Limb (tissue), 2 donors: Measurements from ENCODE around the gene CCNI.
"Not testable (repeated sequence)": the region's sequence is repeated elsewhere in the genome, so short reads cannot be mapped to it uniquely, and the experiment has no call there.

Source experiments
- DNase-seq, 2 donors: peaks; one replicate each; pipeline ENCODE4 v3.0.0-alpha.2; 2016; ENCODE audit errors: extremely low spot score in 2 of 2

CCNI gene

DNA sequence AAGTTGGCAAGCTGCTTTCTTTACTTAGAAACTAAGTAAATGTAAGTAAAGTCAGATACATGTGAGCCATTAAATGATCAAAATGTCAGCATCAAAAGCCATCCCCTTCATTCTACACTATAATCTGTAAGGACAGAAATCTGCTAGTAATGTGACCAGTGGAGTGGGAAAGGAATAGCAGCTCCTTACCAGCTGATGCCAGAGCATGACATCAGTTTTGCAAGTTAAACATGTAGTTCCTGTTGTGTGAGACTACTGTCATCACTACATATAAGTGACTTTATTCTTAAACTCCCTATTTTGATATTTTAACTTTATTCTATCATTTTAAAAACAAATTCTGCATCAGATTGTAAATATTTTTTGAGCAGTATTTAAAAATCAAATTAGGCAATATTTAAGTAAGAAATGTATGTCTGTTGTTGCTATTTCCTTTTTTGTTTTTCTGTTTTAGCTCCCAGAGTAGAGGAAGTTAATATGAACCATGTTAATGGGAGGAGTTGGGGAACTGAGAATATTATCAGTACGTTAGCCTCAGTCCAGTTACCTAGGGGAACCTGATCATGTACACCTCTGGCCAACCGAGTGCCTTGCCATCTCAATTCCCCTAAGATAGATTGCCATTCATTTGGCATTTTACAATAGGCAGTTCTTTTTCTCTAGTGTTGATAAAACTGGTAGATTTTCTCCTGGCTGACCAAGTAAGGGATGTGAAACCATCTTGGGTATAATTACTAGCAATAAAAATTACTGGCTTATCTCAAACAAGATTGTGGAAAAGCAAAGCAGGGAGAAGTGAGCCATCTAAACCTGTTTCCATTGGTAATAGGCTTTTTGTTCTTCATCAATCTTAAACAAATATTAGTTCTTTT lies 34.7 kb downstream of the CCNI start:
- no peak for DNase-seq

DNA sequence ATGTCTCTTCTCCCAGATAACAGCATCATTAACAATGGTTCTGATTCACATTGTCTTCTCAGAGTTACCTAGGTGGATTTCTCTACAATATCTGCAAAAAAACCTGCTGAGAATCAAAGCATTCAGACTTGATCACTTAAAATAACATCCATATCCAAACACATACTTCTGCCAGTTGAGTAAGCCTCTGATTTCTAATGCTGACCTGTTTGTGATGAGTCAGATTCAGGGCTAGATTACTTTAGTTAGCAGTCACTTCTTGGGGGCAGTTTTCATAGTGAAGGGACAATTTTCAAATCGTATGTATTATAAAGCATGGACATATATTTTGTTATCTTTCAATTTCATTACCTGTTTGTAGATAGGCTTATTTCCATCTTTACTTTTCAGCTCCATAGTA lies 35.5 kb downstream of the CCNI start:
- no peak for DNase-seq

DNA sequence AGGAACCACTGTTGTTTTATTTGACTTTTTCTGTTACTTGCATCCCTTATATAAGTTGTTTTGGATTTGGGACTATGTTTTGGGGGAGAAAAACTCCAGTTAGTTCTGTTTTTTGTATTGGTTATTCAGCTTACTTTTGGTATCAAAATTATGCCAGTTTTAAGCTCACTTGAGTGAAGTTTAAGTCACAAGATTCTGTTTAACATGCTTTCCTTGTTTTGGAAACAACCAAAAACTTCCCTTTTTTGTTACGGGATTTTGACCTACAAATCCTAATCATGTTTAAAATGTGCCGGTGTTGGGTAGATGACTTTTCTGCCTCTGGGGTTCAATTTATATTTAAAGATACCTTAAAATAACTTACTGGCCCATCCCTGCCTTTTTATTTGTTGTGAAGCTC lies 36.0 kb downstream of the CCNI start:
- DNase-seq: no peak

DNA sequence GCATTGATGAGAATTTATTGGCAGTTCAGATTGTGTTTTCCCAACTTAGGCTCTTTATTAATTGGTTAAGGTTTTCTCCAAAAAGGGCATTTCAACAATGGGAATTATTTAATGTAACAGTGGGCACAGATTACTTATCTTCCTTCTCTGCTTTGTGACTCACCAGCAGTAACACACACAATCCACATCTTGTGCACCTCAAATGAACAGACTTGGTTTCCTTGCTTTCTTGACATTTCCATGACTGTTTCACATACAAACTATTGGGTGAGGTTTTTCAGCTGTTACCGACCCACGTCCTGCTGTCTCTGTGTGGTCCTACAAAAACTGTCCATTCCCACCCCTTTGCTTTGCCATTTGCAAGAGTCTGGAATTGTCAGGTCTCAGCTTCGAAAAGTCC lies 38.1 kb downstream of the CCNI start:
- no peak for DNase-seq

DNA sequence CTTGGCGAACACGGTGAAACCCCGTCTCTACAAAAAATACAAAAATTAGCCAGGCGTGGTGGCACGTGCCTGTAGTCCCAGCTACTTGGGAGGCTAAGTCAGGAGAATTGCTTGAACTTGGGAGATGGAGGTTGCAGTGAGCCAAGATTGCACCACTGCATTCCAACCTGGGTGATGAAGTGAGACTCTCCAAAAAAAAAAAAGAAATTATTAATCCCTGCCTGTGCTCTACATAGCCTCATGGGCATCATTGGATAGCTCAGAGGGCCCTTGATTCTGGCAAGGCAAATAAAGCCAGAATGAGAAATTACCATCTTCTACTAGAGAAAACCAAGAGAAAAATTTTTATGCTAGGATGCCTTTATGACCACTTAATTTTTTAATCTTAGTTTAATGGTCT lies 38.6 kb downstream of the CCNI start:
- not testable (repeated sequence) for DNase-seq

DNA sequence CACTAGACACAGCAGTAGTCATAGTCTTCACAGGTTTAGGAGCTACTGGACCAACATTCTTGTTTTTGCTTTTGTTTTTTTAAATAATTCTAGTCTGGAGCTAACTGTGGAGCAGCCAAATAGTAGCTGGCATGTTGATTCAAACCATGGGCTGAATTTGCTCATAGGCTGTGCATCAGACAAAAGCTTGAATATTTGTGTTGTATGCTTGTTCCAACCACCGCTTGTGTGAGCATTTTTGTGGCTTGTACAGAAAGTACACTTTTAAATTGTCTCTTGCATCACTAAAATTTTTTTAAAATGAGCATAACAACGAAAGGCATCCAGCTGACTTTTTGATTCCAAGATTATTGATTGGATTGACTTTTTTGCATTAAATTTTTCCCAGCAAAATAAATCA lies 39.6 kb downstream of the CCNI start:
- no peak for DNase-seq

DNA sequence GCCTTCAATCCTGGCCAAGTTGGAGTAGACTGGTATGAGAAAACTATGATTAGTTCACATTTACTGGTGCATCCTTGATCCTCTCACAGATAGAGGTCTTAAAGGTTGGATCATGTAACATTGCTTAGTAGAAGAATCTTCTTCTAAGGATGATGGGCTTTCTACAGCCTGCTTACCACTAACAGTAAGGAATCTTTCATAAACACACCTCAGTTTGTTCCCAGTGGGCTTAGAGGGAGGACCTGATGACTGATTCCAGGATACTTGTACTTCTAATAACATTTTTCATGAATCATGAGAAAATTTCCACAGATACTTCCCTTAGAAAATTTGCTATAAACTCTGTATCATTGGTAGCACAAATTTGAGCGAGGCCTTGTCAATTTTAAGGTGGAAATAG lies 40.6 kb downstream of the CCNI start:
- DNase-seq: no peak

DNA sequence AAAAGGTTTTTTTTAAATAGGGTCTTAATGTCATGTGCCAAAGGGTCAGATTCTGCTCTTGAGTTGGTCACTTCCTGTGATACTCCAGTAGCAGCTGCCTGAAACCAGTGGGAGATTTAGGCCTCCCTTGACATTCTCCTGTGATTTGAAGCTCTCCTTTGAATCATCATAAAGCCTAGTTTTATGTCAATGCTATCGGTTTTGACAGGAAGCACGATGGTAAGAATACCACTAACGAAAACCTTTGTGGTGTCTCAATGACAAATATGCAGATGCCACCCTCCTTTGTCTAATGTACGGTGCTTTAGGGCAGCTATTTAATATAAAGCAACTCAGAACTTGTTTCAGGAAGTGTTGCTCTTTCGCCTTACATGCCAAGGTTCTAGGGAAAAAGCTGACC lies 44.2 kb downstream of the CCNI start:
- DNase-seq: no peak

DNA sequence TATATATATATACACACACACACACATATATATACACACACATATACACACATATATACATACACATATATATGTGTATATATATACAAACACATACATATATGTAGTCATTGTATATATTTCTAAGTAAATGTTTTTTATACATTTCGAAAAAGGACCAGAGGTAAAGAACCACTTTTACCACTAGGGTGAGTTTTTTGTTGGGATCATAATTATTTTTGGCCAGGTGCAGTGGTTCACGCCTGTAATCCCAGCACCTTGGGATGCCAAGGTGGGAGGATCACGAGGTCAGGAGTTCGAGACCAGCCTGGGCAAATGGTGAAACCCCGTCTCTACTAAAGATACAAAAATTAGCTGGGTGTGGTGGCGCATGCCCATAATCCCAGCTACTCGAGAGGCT lies 46.0 kb downstream of the CCNI start:
- not testable (repeated sequence) for DNase-seq

DNA sequence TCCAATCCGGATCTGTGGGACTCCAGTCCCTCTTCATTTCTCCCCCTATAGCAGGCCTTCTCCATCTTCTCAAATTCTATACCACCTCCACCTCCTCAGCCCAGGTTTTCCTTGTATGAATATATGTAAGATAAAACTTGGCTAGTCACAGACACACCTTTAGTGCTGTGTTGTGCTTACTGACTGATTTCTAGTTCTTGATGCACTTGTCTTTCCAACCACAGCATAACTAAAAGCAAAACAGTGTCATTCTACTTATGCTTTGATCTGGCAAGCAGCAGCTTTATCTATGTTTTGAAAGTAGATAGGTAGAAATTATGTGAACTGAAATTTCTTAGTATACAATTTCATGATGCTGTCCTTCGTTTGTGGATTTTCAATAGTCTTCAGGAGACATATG lies 47.5 kb downstream of the CCNI start:
- no peak for DNase-seq

DNA sequence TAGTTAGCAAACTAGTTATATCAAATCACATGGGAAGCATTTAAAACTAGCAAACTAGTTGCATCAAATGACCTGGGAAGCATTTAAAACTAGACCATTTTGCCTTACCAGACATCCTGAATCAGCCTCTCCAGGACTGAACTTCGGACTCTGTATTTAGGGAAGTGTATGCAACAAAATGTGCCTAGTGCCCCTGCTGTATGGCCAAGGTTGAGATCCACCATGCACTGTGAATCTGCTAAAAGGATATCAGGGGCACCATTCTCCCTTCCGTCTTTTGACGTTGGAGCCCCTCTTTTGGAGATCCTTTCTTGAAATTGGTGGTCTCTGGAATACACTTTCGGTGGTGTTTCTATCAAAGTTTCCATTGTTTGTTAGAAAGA lies 49.5 kb downstream of the CCNI start:
- no peak for DNase-seq

DNA sequence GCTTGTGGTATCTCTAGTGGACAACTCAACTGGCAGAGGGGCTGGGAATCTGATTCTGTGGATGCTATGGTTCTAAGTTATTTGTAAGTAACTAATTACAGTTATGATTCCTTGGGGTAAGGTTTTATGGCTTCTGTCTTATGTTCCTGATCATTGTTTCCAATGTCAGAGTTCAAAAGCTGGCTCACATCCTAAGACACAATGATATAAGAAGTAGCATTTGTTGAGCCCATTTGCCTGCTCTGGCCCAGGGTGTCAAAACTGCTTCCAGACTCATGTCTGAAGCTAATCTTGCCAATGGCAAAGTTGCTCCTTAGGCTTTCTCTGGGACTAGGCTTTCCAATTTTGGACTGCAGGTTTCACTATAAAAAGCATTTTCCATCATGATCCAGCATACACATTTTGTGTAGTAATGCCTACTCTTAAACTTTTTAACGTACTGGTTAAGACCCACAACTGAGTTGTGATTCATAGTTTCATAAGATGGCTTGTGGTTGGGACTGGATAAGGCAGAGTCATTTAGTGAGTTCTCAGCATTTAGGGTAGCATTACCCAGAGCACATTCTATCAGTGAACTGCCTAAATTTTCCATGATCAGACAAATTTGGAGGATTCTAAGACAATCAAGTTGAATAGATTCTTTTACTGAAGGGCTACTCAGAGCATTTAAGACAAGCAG lies 50.0 kb downstream of the CCNI start:
- DNase-seq: no peak

DNA sequence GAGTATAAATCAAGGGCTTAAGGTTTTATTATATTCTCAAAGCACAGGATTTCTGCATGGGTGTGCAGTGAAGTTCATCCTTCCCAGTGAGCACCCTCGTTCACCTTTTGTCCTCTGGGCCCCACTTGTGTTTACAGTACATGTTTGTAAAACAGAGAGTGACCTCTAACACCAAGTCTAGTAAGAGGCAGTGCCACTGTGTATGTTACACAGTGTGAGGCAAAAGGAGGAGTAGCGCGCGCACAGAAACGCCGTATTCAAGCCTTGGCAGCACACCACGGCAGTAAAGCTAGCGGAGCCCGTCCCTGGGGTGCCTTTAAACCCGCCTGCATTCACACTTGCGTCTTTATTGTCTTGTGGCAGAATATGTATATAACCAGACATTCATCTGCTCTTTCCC lies 51.9 kb downstream of the CCNI start:
- DNase-seq: peak in 1 of 2 donors; percentile 57

DNA sequence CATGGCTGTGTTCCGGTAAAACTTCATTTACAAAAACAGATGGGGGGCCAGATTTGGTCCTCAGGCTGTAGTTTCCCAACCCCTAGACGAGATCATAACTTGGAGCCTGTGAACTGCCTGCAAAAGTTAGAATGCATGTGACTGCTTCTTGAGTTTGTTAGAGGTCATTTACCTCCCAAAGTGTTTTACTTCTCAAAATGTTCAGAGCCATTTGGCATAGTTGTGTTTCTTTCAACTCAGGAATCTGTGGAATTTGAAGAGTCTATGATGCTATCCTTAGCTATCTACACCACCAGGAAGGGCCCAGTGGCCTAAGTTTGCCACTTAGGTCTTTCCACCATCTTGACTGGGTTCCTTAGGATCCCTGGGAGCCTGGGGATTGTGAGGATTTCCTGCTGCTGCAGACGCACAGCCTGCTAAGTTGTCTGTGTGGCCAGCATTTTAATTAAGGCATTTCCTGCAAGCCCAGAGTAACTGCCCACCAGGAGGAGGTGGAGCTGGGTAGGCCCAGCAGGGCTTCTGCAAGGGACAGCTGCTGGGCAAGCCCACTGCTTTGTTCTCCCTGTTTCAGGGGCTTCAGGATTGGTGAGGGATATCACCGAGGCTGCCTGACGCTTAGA lies 53.1 kb downstream of the CCNI start:
- no peak for DNase-seq

DNA sequence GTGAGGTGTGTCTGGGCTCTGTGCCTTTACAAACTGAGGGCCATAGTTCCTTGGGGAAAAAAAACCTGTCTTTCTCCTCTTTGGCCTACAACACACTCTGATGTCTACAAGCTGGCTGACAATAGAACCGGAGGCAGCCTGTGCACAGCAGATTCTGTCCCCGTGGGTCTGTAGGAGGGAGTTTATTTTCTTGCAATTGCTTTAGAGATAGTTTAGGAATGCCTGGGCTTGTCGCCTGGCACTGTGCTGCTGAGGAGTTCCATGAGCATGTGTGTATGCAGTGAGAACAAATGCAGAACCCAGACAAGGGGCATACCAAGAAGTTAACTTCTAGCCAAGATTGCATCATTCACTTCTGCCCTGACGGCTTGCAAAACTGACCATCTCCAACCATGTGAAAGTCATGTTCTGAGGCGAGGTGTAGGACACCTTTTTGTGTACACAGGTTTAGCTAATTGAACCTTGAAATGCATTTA lies 54.1 kb downstream of the CCNI start:
- no peak for DNase-seq

DNA sequence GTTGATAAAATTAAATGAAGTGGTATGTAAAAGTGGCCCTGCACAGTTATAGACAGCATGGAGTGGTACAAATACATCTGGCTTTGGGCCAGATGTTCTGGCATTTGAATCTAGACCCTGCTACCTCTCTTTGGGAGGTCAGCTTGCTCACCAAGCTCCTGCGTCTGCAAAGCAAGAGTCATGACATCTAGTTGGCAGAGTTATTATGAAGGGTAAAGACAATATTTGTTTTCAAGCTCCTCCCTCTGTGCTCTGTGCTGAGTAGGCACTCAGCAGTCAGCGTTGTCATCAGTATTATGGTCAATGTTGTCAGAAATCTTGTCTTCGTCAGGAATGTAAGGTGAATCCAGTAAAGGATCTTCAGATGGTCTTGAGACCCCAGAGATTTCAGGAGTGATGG lies 55.8 kb downstream of the CCNI start:
- no peak for DNase-seq

DNA sequence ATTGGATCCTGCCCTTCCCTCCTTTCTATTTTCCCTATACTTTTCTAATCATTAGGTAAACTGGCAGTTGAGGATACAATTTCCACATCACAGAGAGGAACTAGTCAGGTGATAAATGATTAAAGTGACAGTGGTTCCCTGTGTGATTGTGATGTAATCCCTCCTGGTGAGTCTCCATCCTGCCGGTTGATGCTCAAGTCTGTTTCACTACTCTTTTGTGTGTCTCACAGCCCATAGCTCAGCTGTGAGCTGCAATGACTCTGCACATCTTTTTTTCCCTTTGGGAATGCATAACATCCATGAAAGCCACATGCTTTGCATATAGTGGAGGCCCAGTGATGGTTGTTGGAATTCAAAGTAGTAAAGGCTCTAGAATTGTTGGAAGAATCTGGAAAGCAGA lies 60.4 kb downstream of the CCNI start:
- no peak for DNase-seq

DNA sequence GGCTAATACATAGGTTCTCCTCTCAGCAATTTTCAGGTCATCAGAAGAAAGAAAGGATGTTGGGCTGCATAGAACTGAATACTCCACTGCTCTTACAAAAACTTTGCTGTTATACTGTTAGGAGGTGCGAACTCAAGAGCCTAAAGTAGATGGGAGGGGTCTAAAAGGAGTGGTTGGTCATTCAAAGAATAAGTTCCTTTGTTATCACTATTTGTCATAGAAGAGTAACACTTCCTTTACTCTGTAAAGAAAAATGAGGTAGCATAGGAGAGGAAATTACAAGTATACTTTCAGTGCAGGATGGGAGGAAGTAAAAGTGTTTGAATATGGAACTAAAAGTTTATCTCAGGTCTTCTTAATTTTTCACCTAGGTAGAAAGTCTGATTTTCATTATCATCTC lies 61.5 kb downstream of the CCNI start:
- DNase-seq: no peak

DNA sequence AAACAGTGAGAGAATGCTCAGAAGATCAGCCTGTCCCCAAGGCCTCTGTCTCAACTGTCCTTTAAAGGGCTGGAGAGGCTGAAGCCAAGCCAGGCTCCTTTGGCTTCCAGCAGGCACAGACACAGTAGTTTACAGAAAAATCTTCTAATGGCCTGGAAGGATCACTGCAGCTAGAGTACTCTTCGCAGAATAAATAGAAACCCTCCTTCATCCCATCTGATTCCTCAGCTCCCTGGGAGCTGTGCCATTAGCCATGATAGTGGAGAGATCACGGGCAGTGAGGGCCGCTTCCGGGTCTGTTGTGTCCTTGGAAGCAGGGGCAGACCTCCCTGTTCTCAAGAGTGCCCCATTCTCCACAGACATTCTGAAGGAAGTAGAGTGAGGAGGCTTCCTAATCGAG lies 63.1 kb downstream of the CCNI start:
- no peak for DNase-seq

DNA sequence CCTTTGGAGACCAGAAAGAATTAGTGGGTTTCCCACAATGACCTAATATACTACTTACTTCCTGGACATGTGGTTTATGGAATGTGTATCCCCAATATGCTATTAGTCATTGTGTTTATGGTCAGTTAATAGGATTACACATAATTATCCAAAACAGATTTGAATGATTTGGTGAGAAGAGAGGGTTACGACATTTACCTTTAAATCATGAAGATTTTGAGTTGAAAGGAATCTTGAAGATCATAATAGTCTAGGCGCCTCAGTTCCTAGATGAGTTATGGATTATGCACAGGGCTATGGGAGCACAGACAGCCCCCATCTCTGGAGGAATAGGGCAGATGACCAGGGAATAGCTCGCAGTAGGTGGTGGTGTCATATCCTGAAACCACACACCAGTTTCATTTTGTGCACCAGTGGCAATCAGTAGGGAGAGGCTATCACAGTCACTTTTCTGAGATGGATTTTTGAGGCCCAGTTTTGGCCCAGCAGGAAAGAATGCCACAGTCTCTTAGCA lies 64.9 kb downstream of the CCNI start:
- DNase-seq: no peak

DNA sequence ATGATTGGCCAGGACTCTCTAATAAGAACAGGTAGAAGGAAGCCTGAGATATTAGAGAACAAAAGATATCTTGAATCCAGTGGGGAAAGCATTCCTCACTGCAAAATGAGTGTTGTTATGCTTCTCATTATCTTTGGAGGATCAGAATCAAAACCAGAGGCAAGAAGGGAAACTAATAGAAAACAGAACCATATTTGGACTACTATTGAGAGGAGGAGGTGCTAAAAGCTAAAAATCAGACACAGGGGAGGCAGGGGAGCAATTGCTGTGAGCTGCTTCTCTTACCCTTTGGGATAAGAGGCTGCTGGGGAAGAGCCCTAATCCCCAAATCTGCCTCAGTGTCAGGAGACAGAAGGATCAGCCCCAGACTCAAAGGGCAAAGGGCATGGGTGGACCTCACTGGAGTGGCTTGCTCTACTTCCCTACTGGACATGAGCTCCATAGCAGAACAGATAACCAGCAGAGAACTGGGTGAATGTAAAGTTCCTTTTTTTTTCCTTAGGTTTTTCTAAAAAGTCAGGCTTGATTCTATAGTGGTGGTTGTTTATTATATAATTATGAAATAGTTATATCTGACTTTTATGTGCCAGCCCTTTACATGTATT lies 66.2 kb downstream of the CCNI start:
- no peak for DNase-seq
